SK-N-SH (cell line): Measurements from ENCODE around the gene TJP1. TPM values are rescaled to one million over a fixed set of nuclear protein-coding genes. Genes with fewer than 3 reads are reported as not detected.

ENCODE experiments used
- CTCF ChIA-PET: fragments of 300-600, 350-600 bp; formaldehyde crosslinking; extraction: SDS; loops from one replicate; lab custom pipeline; 2021; lab: Yijun Ruan, JAX
- POLR2A ChIA-PET: fragments of 350-600 bp; sonication (Branson Sonifier 250); formaldehyde crosslinking; extraction: SDS; loops from one replicate; lab custom pipeline; 2020; ENCODE audit warnings: antibody characterized with exemption, inconsistent platforms; lab: Yijun Ruan, JAX
- DNase-seq: peaks from one replicate; pipeline ENCODE4 v3.0.0; 2012
- H2AFZ ChIP-seq: fragments of 200-600 bp; sonication (generic); 2 replicates; pipeline ENCODE4 v1.8.1; 2016; ENCODE audit warnings: antibody characterized with exemption, mild to moderate bottlenecking, low read depth
- H3F3A ChIP-seq: fragments of 200-600 bp; sonication (generic); replicated peaks from 2 replicates; pipeline ENCODE3; 2016; ENCODE audit warnings: antibody characterized with exemption, mild to moderate bottlenecking; ENCODE audit not compliant: insufficient read depth
- H3K27ac ChIP-seq, 2 experiments: fragments of 200-500 bp in 1 of 2; fragments of 200-600 bp in 1 of 2; sonication (Bioruptor generic) in 1 of 2; sonication (generic), shearing (Covaris generic) in 1 of 2; 2 replicates each; pipeline versions ENCODE4 v1.5.1 to v1.6.1; 2014 to 2016; ENCODE audit warnings: low read depth in 2 of 2, inconsistent platforms in 1 of 2, low read length in 1 of 2, mild to moderate bottlenecking in 1 of 2, mixed read lengths in 1 of 2
- H3K27me3 ChIP-seq: fragments of 200-600 bp; sonication (generic), shearing (Covaris generic); 2 replicates; pipeline ENCODE4 v1.6.1; 2016; ENCODE audit warnings: mixed run types; ENCODE audit not compliant: insufficient read depth
- H3K36me3 ChIP-seq, 2 experiments: fragments of 200-500 bp in 1 of 2; fragments of 200-600 bp in 1 of 2; sonication (Bioruptor generic) in 1 of 2; sonication (generic) in 1 of 2; replicated peaks in 1 of 2; 2 replicates each; pipeline versions ENCODE3 to v1.5.1; 2014 to 2016; ENCODE audit warnings: low read length in 1 of 2, mild to moderate bottlenecking in 1 of 2; ENCODE audit not compliant: insufficient read depth in 2 of 2, control insufficient read depth in 1 of 2
- H3K4me1 ChIP-seq, 2 experiments: fragments of 200-500 bp in 1 of 2; fragments of 200-600 bp in 1 of 2; sonication (Bioruptor generic) in 1 of 2; sonication (generic), shearing (Covaris generic) in 1 of 2; 2 replicates each; pipeline versions ENCODE4 v1.5.1 to v1.6.1; 2014 to 2016; ENCODE audit warnings: low read depth in 1 of 2, low read length in 1 of 2, mixed run types in 1 of 2; ENCODE audit not compliant: insufficient read depth in 2 of 2, control insufficient read depth in 1 of 2
- H3K4me2 ChIP-seq: fragments of 200-600 bp; sonication (generic), shearing (Covaris generic); 2 replicates; pipeline ENCODE4 v1.6.1; 2017; ENCODE audit warnings: mixed run types
- H3K4me3 ChIP-seq, 2 experiments: fragments of 200-500 bp in 1 of 2; fragments of 200-600 bp in 1 of 2; sonication (Bioruptor generic) in 1 of 2; sonication (generic), shearing (Covaris generic) in 1 of 2; 2 replicates each; pipeline versions ENCODE4 v1.5.1 to v1.8.1; 2014 to 2016; ENCODE audit warnings: low read depth in 2 of 2, inconsistent platforms in 1 of 2, low read length in 1 of 2, mild to moderate bottlenecking in 1 of 2, mixed read lengths in 1 of 2, moderate library complexity in 1 of 2
- H3K79me2 ChIP-seq: fragments of 200-600 bp; sonication (generic); 2 replicates; pipeline ENCODE4 v1.8.1; 2017; ENCODE audit warnings: mild to moderate bottlenecking; ENCODE audit not compliant: insufficient read depth
- H3K9ac ChIP-seq: fragments of 200-600 bp; sonication (generic); 2 replicates; pipeline ENCODE4 v1.6.1; 2017; ENCODE audit warnings: mixed run types
- H3K9me2 ChIP-seq: fragments of 200-600 bp; sonication (generic); 2 replicates; pipeline ENCODE4 v1.6.1; 2017; ENCODE audit warnings: mixed run types
- H3K9me3 ChIP-seq: fragments of 200-600 bp; sonication (generic); 2 replicates; pipeline ENCODE4 v1.6.1; 2017; ENCODE audit warnings: mixed run types, mild to moderate bottlenecking, moderate library complexity
- H4K20me1 ChIP-seq: fragments of 200-600 bp; sonication (generic); 2 replicates; pipeline ENCODE4 v1.6.1; 2017; ENCODE audit warnings: mild to moderate bottlenecking, mixed run types; ENCODE audit not compliant: insufficient read depth
- CHD2 ChIP-seq: fragments of 150-350 bp; IDR thresholded peaks from 2 replicates; pipeline ENCODE4 v1.6.1; 2018; ENCODE audit warnings: low read length; ENCODE audit not compliant: partially characterized antibody
- FOSL2 ChIP-seq: IDR thresholded peaks from 2 replicates; pipeline ENCODE4 v1.4.0; 2012; ENCODE audit warnings: low read depth, mild to moderate bottlenecking, moderate library complexity, borderline replicate concordance
- GABPA ChIP-seq: IDR thresholded peaks from 2 replicates; pipeline ENCODE4 v1.4.0; 2012; ENCODE audit warnings: low read depth, mild to moderate bottlenecking
- GATA2 ChIP-seq: sonication (generic); formaldehyde crosslinking; IDR thresholded peaks from 2 replicates; pipeline ENCODE4 v1.5.0; 2020; ENCODE audit warnings: mild to moderate bottlenecking, missing genetic modification reagents
- NRF1 ChIP-seq: IDR thresholded peaks from 2 replicates; pipeline ENCODE4 v1.6.1; 2012; ENCODE audit warnings: low read depth, mild to moderate bottlenecking, low read length
- POLR2AphosphoS5 ChIP-seq: IDR thresholded peaks from 2 replicates; pipeline ENCODE4 v1.6.1; 2012; ENCODE audit warnings: low read depth, low read length
- RAD21 ChIP-seq: IDR thresholded peaks from 2 replicates; pipeline ENCODE4 v1.6.1; 2012; ENCODE audit warnings: mild to moderate bottlenecking, low read length
- RCOR1 ChIP-seq: fragments of 150-350 bp; IDR thresholded peaks from 2 replicates; pipeline ENCODE4 v1.6.1; 2017; ENCODE audit warnings: antibody characterized with exemption, low read length
- RFX5 ChIP-seq: IDR thresholded peaks from 2 replicates; pipeline ENCODE4 v1.6.1; 2012; ENCODE audit warnings: mild to moderate bottlenecking, improper control_type of control experiment, low read length
- RXRA ChIP-seq: IDR thresholded peaks from 2 replicates; pipeline ENCODE4 v1.4.0; 2012; ENCODE audit warnings: low read depth, mild to moderate bottlenecking, borderline replicate concordance
- SIN3A ChIP-seq: IDR thresholded peaks from 2 replicates; pipeline ENCODE4 v1.6.1; 2012; ENCODE audit warnings: low read depth, mild to moderate bottlenecking, low read length, moderate library complexity, borderline replicate concordance
- SMC3 ChIP-seq: IDR thresholded peaks from 2 replicates; pipeline ENCODE4 v1.6.1; 2012; ENCODE audit warnings: low read depth, low read length, improper control_type of control experiment
- WGBS: methylation state at CpG from one replicate; pipeline ENCODE4 v1.1.6; 2017; ENCODE audit warnings: low lambda C conversion rate; 5-methylcytosine and 5-hydroxymethylcytosine counted together
- polyA plus RNA-seq, 3 experiments: library from polyadenylated mRNA; depleted of rRNA; stranded (reverse); fragments of >200 nt; gene quantifications; 2 replicates each; pipeline ENCODE4 v1.2.3, GENCODE V29; 2012
- TF ChIP-seq, protein P1 (sequence below): fragments of 150-350 bp; IDR thresholded peaks from 2 replicates; pipeline ENCODE4 v1.6.1; 2017; ENCODE audit warnings: antibody characterized with exemption, low read length, low read depth, borderline replicate concordance
- TF ChIP-seq, protein P2 (sequence below): fragments of 150-350 bp; IDR thresholded peaks from 2 replicates; pipeline ENCODE4 v1.6.1; 2016; ENCODE audit warnings: mild to moderate bottlenecking, low read depth, low read length

TJP1 gene
- polyA plus RNA-seq, 1 of the 3 experiments (the other 2 are of a cell fraction), result 17.5 TPM

DNA sequence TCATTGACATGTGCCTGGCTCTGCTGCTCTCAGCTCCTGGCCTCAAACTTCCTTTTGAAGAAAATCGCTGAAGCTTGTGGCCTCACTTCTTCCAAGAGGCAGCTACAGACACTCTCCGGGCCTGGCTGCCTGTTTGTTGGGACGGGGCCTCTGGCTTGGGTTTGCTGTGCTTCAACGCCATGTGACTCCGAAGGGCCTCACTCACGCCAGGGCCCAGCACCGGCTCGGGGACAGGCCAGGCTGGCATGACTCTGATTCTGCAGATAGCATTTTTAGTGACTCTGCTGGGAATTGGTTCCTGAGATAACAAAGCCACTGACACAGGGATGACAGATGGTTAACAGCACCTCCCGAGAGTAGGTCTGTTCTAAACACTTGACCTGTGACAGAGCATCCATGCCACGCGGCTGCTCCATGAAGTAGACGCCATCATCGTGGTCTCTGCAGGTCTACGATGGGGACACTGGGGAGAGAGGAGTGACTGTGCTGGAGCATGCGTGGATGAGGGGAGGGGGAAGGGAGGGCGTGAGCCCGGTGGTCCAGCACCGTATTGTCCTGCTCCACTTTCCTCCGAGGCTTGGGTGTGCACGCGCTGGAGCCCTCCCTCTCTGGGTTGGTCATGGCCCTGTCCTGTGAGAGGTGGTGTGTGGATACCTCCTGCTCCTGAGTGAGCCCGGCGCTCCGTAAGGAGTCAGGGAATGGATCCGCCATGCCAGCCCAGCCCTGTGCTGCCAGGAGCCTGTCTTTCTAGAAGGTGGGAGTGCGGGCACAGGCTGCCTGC lies 133.6 kb downstream of the TJP1 start:
- Histone ChIP-seq H3K79me2 (no peaks in the 10 kb centered on the region), H3K4me2 (no peak overlapping the region), H4K20me1 (no peaks in the 10 kb centered on the region), H3K4me1 (peaks cover 12 to 16% of the 10 kb centered on the region in 2 experiments; a peak in 3 of 4 replicates), H3K9ac (no peak overlapping the region), H3K9me3 (no peaks in the 10 kb centered on the region), H3K36me3 (peaks cover 0 to 4% of the 10 kb centered on the region in 2 experiments), H3K4me3 (no peak overlapping the region), H3K27ac (no peak overlapping the region; a peak in 1 of 4 replicates), H3F3A (peaks cover 25% of the 10 kb centered on the region), H3K9me2 (no peaks in the 10 kb centered on the region), H3K27me3 (no peaks in the 10 kb centered on the region), H2AFZ (no peak overlapping the region)
- TF ChIP-seq RCOR1 (0 out of 2 replicates have a peak, but pooled peaks have one; percentile 7), NRF1 (no peak), SIN3A (no peak), GATA2 (peak; percentile 51; the same call in 1 of the 2 replicates), POLR2AphosphoS5 (no peak)
- TF ChIP-seq, protein P1, sequence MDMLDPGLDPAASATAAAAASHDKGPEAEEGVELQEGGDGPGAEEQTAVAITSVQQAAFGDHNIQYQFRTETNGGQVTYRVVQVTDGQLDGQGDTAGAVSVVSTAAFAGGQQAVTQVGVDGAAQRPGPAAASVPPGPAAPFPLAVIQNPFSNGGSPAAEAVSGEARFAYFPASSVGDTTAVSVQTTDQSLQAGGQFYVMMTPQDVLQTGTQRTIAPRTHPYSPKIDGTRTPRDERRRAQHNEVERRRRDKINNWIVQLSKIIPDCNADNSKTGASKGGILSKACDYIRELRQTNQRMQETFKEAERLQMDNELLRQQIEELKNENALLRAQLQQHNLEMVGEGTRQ, result no peak
- POLR2A ChIA-PET, result no interaction called here
- 93% methylated on average over 26 of the region's 26 CpGs for WGBS
- DNase-seq, result peak; percentile 51
- CTCF ChIA-PET, result interaction anchor here (1.6 kb wide), 1 partner anchor 21 kb away, joined by 7 read pairs; no protein-coding TSS in a partner anchor

DNA sequence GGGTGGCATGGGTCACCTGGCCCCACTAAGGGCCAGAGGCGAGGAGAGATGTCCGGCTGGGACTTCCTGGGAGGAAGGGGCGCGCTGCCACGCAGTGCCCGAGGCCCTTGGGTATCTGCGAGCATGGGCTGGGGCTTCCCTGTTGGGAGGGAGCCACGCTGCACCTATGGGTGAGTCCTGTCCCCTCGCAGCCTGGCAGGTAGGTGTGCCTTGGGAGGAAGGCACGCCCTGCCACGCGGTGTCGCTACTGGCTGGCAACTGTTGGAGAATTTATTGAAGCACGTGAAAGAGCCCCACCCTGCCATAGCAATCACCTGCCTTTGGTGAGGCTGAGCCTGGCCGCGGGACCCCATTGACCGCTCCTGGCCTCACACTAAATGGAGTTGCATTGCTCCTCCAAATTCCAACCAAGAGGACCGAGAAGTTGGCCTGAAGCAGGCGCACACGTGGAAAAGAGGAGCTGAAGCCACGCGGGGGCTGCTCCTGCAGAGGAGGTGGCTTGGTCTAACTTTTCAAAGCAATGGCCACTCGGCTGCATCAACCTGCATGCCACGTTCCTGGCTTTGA lies 134.2 kb downstream of the TJP1 start:
- no peaks in the 10 kb centered on the region for H4K20me1 ChIP-seq
- CTCF ChIA-PET, result no interaction called here
- TF ChIP-seq FOSL2, result no peak
- TF ChIP-seq GABPA, result no peak
- no peak for TF ChIP-seq RFX5
- TF ChIP-seq SIN3A, result no peak
- no peak for TF ChIP-seq SMC3
- no peak for TF ChIP-seq RCOR1
- TF ChIP-seq RXRA, result no peak
- TF ChIP-seq CHD2, result no peak
- TF ChIP-seq, protein P1, result no peak
- TF ChIP-seq GATA2, result no peak
- TF ChIP-seq, protein P2, sequence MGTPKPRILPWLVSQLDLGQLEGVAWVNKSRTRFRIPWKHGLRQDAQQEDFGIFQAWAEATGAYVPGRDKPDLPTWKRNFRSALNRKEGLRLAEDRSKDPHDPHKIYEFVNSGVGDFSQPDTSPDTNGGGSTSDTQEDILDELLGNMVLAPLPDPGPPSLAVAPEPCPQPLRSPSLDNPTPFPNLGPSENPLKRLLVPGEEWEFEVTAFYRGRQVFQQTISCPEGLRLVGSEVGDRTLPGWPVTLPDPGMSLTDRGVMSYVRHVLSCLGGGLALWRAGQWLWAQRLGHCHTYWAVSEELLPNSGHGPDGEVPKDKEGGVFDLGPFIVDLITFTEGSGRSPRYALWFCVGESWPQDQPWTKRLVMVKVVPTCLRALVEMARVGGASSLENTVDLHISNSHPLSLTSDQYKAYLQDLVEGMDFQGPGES, result no peak
- TF ChIP-seq RAD21, result no peak
- H3K9me2 ChIP-seq, result no peaks in the 10 kb centered on the region
- H3K27me3 ChIP-seq, result no peaks in the 10 kb centered on the region
- H3K36me3 ChIP-seq, result no peaks in the 10 kb centered on the region
- H3K79me2 ChIP-seq, result no peaks in the 10 kb centered on the region
- POLR2A ChIA-PET, result no interaction called here
- peaks cover 8 to 16% of the 10 kb centered on the region in 2 experiments; a peak in 3 of 4 replicates for H3K4me1 ChIP-seq
- no peak overlapping the region for H3K27ac ChIP-seq
- no peak for DNase-seq
- H3K9me3 ChIP-seq, result no peaks in the 10 kb centered on the region
- H3K4me2 ChIP-seq, result no peak overlapping the region
- H2AFZ ChIP-seq, result no peak overlapping the region
- WGBS, result 92% methylated on average over 17 of the region's 24 CpGs
- peaks cover 21% of the 10 kb centered on the region for H3F3A ChIP-seq
- no peak overlapping the region for H3K4me3 ChIP-seq
- H3K9ac ChIP-seq, result no peak overlapping the region
